Glutamatergic neuron (in vitro differentiated cells): ENCODE measurements around the gene DNAH8. TPM values are rescaled to one million over a fixed set of nuclear protein-coding genes. Genes with fewer than 3 reads are reported as not detected.

Experiments
- DNase-seq: peaks from one replicate; pipeline ENCODE4 v3.0.0; 2022
- H3K27ac Mint-ChIP-seq: one replicate; pipeline ENCODE4 v1.8.0; 2020; ENCODE audit warnings: mild to moderate bottlenecking, mixed read lengths, inconsistent platforms; ENCODE audit not compliant: unreplicated experiment
- H3K27me3 Mint-ChIP-seq: one replicate; pipeline ENCODE4 v1.8.0; 2020; ENCODE audit warnings: mild to moderate bottlenecking, moderate library complexity, mixed read lengths, inconsistent platforms; ENCODE audit not compliant: unreplicated experiment
- H3K36me3 Mint-ChIP-seq: one replicate; pipeline ENCODE4 v1.8.0; 2020; ENCODE audit warnings: mild to moderate bottlenecking, mixed read lengths, inconsistent platforms; ENCODE audit not compliant: unreplicated experiment
- H3K4me1 Mint-ChIP-seq: one replicate; pipeline ENCODE4 v1.8.0; 2020; ENCODE audit warnings: mild to moderate bottlenecking, low read depth, mixed read lengths, inconsistent platforms; ENCODE audit not compliant: unreplicated experiment
- H3K4me3 Mint-ChIP-seq: one replicate; pipeline ENCODE4 v1.8.0; 2020; ENCODE audit warnings: mild to moderate bottlenecking, mixed read lengths, inconsistent platforms; ENCODE audit not compliant: unreplicated experiment
- H3K9me3 Mint-ChIP-seq: one replicate; pipeline ENCODE4 v1.8.0; 2020; ENCODE audit warnings: mild to moderate bottlenecking, moderate library complexity, mixed read lengths, inconsistent platforms; ENCODE audit not compliant: unreplicated experiment
- total RNA-seq: library from RNA; stranded (reverse); fragmentation: NEBNext Ultra II Directional; extraction: Animal tissue kit (Norgen Biotek cat#: 25700); gene quantifications from one replicate; pipeline ENCODE4 v1.2.1, GENCODE V29; 2021; ENCODE audit not compliant: unreplicated experiment
- TF ChIP-seq, protein P1 (sequence below): fragments of 200-600 bp; sonication (generic); IDR thresholded peaks from one replicate; pipeline ENCODE4 v1.5.0; 2021; ENCODE audit not compliant: partially characterized antibody, unreplicated experiment

Gene DNAH8
- total RNA-seq, 1 donor from 2014 or later: not detected

DNA sequence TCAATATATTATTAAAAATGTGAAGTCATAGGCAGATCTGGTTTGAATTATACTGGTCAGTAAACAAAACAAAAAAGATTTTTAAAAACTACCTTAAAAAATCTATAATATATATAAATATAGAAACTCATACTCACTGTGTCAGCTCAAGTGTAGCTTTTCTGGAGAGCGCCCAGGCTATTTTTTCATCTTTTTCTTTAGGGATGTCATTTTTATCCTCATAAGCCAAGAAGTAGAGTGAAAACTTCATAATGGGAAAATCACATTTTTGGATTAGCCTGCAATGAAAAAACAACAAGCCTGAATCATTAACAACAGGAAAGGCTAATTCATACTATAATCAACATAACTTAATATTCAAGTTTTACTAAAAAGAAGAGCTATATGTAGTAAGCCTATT, 30.9 kb upstream of the DNAH8 start:
- H3K9me3 Mint-ChIP-seq: no peaks in the 10 kb centered on the region
- no peak for DNase-seq
- peaks cover 9% of the 10 kb centered on the region for H3K4me1 Mint-ChIP-seq
- H3K4me3 Mint-ChIP-seq: no peak overlapping the region
- H3K36me3 Mint-ChIP-seq: no peaks in the 10 kb centered on the region
- H3K27ac Mint-ChIP-seq: no peak overlapping the region
- H3K27me3 Mint-ChIP-seq: no peaks in the 10 kb centered on the region
- TF ChIP-seq, protein P1, sequence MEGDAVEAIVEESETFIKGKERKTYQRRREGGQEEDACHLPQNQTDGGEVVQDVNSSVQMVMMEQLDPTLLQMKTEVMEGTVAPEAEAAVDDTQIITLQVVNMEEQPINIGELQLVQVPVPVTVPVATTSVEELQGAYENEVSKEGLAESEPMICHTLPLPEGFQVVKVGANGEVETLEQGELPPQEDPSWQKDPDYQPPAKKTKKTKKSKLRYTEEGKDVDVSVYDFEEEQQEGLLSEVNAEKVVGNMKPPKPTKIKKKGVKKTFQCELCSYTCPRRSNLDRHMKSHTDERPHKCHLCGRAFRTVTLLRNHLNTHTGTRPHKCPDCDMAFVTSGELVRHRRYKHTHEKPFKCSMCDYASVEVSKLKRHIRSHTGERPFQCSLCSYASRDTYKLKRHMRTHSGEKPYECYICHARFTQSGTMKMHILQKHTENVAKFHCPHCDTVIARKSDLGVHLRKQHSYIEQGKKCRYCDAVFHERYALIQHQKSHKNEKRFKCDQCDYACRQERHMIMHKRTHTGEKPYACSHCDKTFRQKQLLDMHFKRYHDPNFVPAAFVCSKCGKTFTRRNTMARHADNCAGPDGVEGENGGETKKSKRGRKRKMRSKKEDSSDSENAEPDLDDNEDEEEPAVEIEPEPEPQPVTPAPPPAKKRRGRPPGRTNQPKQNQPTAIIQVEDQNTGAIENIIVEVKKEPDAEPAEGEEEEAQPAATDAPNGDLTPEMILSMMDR: no peak

DNA sequence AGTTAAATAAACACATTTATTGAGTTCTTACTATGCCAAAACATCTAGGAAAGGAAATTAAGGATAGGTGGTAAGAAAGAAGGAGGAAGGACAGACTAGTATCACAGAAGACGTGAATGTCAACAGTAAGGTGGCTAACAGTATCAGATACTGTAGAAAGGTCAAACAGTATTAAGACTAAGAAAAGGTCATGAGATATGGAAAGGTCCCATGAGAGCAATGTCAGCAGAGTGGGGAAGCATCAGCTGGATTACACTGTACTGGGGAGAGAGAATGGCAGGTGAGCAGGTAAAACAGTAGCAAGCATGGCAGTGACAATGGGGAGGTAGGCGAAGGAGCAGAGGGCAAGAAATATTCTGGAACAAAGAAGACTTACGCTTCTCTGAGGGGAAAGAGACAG, 30.2 kb upstream of the DNAH8 start:
- Mint-ChIP-seq H3K27ac (no peak overlapping the region), H3K36me3 (no peaks in the 10 kb centered on the region), H3K27me3 (no peaks in the 10 kb centered on the region), H3K4me3 (no peak overlapping the region), H3K4me1 (peaks cover 9% of the 10 kb centered on the region), H3K9me3 (no peaks in the 10 kb centered on the region)
- TF ChIP-seq, protein P1: no peak
- DNase-seq: no peak

DNA sequence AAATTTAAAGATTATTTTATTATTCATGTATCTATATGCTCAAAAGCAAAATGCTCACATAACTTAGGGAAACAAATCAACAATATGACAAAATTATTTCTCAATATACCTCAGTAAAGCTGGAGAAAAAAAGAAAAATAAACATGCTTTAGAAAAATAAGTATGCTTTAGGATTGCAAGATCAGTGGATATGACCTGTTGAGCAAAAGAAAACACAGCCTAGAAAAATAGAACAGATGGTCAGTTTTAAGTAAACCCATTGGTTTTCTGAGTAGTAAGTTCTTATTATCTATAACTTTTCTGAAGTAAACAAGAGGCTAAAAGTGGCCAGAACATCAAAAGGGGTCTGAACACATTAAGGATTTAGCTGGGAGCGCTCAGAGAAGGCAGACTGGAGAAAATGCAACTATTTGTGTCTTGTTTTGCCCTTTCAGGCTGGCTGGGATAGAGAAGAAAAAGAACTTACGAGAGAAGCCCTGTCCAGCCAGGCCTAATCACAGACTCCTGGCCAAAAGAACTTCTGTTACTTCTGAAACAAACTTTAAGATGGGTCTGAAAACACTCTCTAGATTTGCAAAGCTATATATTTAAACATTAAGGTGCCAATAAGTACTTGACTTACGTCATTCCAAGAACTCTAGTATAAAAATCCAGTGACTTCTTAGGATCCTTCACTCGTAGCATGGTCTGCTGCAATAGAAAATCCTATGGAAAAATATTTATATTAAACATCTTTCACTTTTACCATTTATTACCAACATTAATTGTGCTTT, 28.7 kb upstream of the DNAH8 start:
- peaks cover 9% of the 10 kb centered on the region for H3K4me1 Mint-ChIP-seq
- H3K27me3 Mint-ChIP-seq: no peaks in the 10 kb centered on the region
- DNase-seq: no peak
- no peak overlapping the region for H3K27ac Mint-ChIP-seq
- TF ChIP-seq, protein P1: no peak
- H3K36me3 Mint-ChIP-seq: no peaks in the 10 kb centered on the region
- no peaks in the 10 kb centered on the region for H3K9me3 Mint-ChIP-seq
- no peak overlapping the region for H3K4me3 Mint-ChIP-seq

DNA sequence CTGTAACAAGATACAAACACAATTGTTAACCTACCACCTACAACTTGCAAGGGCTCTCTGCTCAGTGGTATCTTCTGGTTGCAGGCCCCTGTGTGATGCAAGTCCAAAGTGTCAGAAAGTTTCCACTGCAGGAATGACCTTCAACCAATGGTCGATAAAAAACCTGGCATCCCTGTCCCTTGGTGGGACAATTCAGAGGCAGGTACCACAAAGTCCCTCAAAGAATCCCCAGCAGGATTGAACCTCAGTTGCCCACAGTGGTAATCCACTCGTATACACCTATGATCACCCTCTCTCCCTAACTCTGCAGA, 28.1 kb upstream of the DNAH8 start:
- Mint-ChIP-seq H3K36me3 (no peaks in the 10 kb centered on the region), H3K9me3 (no peaks in the 10 kb centered on the region), H3K4me3 (no peak overlapping the region), H3K4me1 (peaks cover 9% of the 10 kb centered on the region), H3K27ac (no peak overlapping the region), H3K27me3 (no peaks in the 10 kb centered on the region)
- TF ChIP-seq, protein P1: no peak
- no peak for DNase-seq

DNA sequence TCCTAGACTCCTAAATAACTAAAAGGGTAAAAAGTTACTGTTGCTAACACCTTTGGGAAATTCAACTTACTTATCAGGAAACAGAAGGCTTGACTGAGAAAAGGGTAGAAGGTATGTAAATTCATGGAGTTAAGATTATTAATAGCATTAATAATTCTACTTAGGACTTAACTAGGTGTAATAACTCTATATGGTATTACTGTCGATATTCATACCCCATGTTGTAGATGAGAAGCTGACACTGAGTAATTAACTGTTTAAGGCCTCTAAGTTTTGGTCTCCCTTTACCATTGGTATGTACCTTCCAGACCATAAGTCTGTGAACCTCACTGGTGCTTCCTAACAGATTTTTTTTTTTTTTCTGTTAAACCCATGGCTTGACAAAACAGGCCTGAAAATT, 27.6 kb upstream of the DNAH8 start:
- no peak for DNase-seq
- peaks cover 9% of the 10 kb centered on the region for H3K4me1 Mint-ChIP-seq
- no peaks in the 10 kb centered on the region for H3K36me3 Mint-ChIP-seq
- TF ChIP-seq, protein P1: no peak
- H3K27me3 Mint-ChIP-seq: no peaks in the 10 kb centered on the region
- no peaks in the 10 kb centered on the region for H3K9me3 Mint-ChIP-seq
- no peak overlapping the region for H3K27ac Mint-ChIP-seq
- no peak overlapping the region for H3K4me3 Mint-ChIP-seq
